ENCODE data around the gene PLEKHM2.

Gene PLEKHM2

DNA sequence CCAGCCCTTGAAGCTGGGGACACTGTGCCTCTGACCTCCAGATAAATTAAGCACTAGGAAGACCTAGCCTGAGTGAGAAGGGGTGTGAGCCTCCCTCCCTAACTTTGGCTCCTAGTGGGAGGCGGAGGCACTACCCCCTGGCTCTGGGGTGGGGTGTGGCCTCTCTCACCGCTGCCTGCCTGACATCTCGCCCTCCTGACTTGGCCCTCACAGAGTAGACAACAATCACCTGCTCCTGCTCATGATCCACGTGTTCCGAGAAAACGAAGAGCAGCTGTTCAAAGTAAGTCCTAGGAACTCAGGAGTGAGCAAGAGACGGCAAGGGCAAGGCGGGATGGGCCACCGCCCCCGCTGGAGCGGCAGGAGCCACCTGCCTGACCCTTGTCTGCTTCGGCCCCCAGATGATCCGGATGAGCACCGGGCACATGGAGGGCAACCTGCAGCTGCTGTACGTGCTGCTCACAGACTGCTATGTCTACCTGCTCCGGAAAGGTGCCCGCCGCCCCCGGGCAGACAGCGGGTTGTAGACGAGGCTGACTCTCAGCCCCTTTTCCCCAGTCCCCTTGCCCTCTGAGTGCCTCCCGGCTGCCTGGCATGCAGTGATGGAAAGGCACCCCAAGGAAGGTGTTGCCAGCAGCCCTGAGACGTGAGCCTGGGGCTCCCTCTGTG, 43.9 kb downstream of the PLEKHM2 start:
- no peak for DNase-seq

GRCh38 chr1:15728937-15729657, 45.0 kb downstream of the PLEKHM2 start:
- no peak for DNase-seq

GRCh38 chr1:15730423-15730822, 46.3 kb downstream of the PLEKHM2 start:
- no peak for DNase-seq

DNA sequence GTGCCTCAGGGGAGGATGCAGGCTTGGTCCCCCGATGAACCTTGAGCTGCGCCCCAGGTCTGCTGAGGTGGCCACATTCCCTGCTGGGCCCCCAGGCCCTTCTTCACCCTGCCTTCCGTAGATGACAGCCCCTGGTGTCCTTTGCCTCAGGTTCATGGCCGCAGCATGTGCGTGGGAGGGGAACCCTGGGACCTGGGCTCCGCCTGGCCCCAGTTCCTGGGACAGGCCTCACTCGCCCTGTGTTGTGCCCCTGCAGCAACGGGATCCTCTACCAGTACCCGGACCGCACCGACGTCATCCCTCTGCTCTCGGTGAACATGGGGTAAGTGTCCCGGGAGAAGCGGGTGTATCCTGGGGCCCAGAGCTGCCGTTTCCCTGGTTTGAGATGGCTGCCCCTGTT, 46.8 kb downstream of the PLEKHM2 start:
- DNase-seq, result no peak

DNA sequence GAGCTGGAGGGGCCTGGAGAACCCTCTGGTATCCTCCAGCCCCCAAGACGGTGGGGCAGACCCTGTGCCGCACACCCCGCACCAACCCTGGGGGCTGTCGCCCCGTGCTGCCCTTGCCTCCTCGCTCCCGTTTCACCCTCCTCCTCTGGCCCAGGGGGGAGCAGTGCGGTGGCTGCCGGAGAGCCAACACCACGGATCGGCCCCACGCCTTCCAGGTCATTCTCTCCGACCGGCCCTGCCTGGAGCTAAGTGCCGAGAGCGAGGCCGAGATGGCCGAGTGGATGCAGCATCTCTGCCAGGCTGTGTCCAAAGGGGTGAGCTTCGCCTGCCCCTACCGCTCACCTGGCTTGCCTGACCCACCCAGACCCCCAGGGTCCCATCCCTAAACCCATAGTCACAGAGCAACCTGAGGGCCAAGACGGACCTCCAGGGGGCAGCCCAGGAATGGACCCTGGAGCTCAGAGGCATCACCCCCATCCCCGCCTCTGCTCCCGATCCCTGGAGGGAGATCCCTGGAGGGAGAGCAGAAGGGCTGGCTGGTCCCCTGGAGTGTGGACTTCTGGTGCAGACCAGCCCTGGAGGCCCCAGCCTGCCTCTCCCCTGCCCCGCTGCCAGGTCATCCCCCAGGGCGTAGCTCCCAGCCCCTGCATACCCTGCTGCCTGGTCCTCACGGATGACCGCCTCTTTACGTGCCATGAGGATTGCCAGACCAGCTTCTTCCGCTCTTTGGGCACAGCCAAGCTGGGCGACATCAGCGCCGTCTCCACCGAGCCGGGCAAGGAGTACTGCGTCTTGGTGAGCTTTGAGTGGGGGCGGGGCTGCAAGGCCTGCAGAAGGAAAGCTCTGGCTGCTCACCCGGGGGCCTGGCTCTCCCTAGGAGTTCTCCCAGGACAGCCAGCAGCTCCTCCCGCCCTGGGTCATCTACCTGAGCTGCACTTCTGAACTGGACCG, 47.9 kb downstream of the PLEKHM2 start:
- DNase-seq, result no peak

GRCh38 chr1:15732686-15733081, 48.6 kb downstream of the PLEKHM2 start:
- no peak for DNase-seq

GRCh38 chr1:15733218-15733725, 49.2 kb downstream of the PLEKHM2 start:
- DNase-seq, result no peak

DNA sequence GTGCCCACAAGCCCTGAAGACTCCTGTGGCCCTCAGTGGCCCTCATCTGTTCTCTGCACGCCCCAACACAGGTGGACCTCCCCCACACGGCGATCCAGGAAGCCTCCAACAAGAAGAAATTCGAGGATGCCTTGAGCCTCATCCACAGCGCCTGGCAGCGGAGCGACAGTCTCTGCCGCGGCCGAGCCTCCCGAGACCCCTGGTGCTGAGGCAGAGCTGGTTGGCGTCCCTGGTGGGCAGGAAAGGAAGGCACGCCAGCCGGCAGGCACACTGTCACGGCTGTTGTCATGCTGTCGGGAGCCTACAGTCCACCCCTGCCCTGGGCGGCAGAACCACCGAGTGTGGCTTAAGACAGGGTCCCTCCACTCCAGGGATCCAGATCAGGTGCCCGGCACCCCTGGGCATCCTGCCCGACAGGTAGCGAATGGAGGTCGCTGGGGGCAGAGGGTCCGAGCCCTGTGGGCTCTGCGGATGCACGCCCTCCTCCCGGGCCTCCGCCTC, 49.7 kb downstream of the PLEKHM2 start:
- no peak for DNase-seq

- DNase-seq, result no peak
These were observed 50.2 kb downstream of the PLEKHM2 start for GRCh38 chr1:15734296-15734695.

DNA sequence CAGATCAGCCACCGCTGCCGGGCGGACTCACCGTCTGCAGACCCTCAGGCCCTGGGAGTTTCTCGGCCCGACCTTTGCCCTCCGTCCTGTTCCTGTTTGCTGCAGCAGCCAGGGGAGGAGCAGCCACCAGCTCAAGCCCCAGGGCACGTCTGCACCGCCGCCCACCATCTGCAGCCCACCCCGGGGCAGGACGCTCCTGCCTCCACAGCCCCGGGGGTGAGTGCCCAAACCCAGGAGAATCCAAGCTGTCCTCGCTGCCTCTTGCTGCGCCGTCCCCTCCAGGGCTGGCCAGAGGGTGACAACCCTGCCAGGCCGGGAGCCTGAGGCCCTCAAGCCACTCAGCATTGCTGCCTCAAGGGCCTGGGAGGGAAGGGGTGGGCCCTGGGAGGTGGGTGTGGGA, 50.8 kb downstream of the PLEKHM2 start:
- no peak for DNase-seq

- DNase-seq, result no peak
These were observed 51.4 kb downstream of the PLEKHM2 start for GRCh38 chr1:15735304-15736037.

- DNase-seq, result peak; percentile 78
These were observed 52.1 kb downstream of the PLEKHM2 start, which contains the start of gene SLC25A34 for GRCh38 chr1:15736038-15736891. Gene SLC25A34, plus strand, starts transcription at chr1:15736258. Its CDS starts 228 bp downstream, at chr1:15736486.

DNA sequence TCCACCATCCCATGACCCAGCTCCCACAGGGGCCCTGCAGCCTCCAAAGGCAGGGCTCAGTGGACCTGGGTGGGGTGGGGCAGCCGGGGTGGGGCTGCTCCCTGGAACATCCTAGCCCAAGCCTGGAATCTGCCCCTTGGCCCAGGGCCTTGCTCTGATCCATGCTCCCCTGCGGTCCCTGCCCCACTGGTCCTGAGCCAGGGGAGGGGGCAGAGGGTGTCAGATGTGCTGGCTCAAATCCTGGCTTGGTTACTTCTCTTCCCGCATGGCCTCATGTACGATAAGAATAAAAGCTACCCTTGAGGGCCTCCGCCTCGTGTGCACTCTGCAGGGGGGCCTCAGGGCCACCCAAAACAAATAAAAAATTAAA, 52.8 kb downstream of the PLEKHM2 start:
- no peak for DNase-seq

GRCh38 chr1:15737324-15738319, 53.5 kb downstream of the PLEKHM2 start:
- DNase-seq, result no peak

DNA sequence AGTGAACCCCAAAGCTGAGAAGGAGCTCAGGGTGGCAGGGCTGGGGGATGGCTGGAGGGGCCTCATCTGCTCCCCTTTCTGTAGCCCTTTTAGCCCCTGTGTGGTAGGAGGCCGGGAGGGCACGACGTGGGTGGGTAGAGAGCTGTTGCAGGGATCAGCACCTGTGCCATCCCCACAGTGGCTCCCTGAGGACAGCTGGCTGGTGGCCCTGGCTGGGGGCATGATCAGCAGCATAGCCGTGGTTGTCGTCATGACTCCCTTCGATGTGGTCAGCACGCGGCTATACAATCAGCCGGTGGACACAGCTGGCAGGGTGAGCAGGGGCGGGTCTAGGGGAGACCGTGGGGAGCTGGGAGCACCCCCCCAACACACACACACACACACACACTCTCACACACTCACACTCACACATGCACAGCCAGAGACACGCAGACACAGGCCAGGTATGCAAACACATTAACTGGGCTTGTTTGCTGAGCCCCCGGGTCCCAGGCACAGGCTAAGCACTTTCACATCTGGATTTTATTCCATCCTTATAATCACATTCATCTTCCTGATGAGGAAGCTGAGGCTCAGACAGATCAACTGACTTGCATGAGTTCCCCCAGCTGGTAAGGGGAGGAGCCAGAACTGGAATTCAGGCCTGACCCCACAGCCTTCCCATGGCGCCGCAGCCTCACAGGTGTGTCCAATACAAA, 54.4 kb downstream of the PLEKHM2 start:
- no peak for DNase-seq

DNA sequence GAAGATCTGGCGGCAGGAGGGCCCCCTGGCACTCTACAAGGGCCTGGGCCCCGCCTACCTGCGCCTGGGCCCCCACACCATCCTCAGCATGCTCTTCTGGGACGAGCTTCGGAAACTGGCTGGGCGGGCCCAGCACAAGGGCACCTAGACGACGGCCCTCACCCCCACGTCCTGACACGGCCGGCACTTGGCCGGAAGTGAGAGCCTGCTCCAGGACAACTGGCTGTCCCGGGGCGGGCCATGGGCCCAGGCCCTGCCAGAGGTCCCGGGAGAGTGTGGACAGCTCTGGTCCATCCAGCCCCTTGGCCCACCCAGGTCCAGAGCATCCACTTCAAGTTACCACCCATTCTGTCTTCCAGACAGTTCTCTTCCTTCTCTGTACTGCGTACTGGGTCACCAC, 55.1 kb downstream of the PLEKHM2 start:
- no peak for DNase-seq

DNA sequence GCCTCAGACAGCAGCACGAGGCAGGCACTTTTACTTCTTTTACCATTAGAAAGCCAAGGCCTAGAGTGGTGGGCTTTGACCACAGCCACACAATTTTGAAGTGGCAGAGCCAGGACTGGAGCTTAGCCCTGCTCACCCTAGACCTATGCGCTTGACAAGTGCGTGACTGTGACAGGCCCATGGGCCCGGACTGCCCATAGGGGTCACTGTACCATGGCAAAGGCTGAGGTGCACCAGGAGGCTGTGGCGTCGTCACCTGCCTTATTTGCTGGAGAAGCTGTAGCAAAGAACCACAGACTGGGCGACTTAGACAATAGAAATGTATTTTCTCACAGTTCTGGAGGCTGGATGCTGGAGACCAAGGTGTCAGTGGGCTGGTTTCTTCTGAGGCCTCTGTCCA, 55.6 kb downstream of the PLEKHM2 start:
- no peak for DNase-seq

DNA sequence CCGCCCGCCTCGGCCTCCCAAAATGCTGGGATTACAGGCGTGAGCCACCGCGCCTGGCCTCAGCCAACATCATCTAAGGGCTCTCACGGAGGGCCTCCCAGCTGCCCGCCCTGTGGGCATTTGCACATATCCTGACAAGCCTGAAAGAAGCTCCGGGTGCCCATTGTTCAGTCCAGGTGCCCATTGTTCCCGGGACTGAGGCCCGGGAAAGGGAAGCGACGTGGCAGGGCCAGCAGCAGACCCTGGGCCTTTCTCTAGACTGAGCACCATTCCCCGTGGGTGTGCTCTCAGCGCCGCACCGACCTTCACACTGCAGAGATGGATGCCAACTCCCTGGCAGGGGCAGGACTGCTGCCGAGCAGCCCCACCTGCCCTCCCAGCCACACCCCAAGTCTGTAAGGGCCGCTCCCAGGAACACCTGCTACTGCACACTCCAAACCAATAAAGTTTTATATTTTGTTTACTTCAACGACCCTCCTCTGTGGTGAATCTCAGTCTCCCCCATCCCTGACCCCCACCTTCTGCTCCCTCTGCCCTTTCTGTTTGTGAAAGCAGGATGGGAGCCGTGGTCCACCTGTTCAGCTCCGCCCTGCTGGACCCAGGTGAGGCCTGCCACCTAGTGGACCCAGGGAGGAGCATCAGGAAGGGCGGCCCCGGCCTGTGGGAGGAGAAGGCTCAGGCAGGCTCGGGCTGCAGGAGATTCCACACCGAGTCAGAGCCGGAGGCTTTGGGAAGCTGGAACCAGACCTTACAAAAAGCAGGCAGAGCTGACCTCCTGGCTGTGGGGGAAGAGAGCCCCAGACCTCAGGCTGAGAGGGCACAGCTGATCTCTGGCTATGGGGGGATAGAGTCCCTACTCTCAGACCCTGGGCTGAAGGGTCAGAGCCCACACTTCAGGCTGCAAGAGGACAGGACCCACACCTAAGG, 57.1 kb downstream of the PLEKHM2 start:
- peak; percentile 62 for DNase-seq

Data from left hindlimb (tissue), 1 donor.